Measurements from ENCODE around the gene RALGAPA2. TPM values are rescaled to one million over a fixed set of nuclear protein-coding genes. Genes with fewer than 3 reads are reported as not detected.

Gene RALGAPA2
- total RNA-seq, 1 donor from 2014 or later: 52.0 TPM

DNA sequence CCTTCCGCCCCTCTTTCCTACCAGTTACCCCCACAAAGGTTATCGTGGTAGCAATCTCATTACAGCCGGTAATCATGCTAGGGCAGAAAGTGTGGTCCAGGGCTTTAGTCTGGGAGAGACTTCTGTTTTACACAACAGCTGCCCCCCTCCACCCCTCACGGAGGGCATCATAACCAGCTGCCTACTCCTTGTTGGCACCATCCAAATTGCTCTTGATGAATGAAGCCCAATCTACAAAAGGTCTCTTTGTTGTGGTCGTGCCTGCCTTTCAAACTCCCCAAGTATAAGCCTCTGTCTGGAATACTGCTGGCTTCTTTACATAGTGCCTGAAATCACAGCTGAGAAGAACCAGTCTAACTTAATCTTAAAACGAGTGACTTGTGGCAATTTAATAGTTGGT, 186.7 kb downstream of the RALGAPA2 start:
- no peak for DNase-seq (ENCODE audit: low spot score)
- intact Hi-C loops (cut with DNase I): no loop called here
- ATAC-seq: no peak

DNA sequence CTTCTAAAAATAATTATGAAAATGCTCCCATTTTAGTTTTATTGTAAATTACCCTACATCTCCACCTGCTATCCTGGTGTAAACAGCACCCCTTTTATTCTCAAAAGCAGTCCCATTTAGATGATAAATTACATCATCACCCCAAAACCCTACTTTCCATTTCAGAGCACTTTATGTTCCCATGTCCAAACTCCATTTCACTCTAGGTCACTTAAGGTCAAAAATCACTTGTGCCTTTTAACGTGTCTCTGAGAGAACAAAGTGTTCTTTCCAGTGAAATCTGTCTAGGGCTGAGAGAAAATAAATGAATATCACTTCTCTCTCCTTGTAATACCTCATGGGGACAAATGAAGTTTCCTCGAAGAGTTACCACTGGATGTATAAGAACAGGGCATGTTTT, 187.2 kb downstream of the RALGAPA2 start:
- intact Hi-C loops (cut with DNase I): no loop called here
- ATAC-seq (no peak), DNase-seq (ENCODE audit: low spot score) (no peak)

DNA sequence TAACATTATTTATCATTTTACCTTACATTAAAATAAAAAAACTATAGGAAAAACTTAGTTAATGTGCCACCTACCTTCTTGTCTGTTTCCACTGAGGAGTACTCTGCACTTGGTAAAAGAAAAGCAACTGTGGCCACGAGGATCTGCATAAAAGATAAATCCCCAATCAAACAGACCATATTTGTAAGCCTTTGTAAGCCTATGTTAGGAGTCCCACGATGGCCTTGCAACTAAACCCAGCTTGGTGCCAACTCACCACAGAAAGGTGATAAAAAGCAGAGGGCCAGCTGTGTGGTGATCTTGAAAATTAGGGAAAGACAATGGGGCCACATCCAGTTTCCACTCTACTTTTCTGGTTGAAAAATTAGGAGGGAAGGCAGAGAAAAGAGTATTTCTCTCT, 187.7 kb downstream of the RALGAPA2 start:
- DNase-seq (ENCODE audit: low spot score) (no peak), ATAC-seq (no peak)
- intact Hi-C loops (cut with DNase I): no loop called here

DNA sequence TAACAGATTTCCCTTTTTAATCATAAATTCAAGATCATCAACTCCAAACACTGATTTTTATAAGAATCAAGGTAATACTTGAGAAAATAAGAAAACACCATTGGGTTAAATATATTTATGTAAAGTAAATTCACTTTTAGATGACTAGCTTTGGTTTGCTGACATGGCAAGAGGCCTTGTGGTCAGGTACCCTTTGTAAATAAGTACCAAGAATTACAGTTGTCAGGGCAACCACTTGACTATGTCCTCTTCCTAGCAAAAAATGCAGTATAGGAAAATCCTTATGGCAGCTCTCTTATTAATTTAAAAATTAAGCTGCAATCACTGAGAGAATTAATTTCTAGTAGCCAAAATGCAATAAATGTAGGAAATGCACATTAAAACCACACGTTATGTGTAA, 190.7 kb downstream of the RALGAPA2 start:
- DNase-seq (ENCODE audit: low spot score) (no peak), ATAC-seq (no peak)
- intact Hi-C loops (cut with DNase I): no loop called here

DNA sequence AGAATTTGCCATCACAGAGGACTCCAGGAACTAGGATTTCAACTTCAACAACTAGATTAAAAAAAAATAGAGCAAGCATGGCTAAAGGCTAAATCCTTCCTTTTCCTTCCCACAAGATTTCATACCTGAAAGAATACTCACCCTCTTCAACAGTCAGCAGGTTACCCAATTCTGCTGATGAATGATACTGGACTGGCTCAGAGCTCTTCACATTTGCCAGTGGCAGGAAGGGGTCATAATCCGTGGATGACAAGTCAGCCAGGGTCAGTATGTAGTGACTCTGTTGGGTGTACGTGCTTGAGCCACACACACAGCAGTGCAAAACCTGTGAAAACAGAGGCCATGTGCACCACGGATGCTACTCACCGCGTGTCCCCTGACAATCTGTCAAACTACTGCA, 191.7 kb downstream of the RALGAPA2 start:
- no peak for ATAC-seq
- DNase-seq (ENCODE audit: low spot score): no peak
- intact Hi-C loops (cut with DNase I): no loop called here

DNA sequence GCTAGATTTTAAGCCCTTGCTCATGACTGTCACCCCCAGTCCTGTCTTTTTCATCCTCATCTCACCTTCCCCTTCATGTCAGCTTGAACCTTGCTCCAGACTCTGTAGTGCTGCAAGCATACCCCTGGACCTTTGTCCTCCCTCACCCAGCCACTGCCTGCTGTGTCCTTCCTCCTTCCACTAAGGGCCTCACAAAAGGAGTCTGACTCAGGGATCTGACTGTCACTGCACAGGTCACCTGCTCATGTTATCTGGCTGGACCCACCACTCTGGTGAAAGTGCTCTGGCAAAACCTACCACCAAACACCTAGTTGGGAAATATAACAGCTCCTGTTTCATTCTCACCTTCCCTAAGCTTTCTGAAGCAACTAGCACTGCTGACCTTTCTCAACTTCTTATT, 193.2 kb downstream of the RALGAPA2 start:
- intact Hi-C loops (cut with DNase I): no loop called here
- ATAC-seq: no peak
- DNase-seq (ENCODE audit: low spot score): no peak

DNA sequence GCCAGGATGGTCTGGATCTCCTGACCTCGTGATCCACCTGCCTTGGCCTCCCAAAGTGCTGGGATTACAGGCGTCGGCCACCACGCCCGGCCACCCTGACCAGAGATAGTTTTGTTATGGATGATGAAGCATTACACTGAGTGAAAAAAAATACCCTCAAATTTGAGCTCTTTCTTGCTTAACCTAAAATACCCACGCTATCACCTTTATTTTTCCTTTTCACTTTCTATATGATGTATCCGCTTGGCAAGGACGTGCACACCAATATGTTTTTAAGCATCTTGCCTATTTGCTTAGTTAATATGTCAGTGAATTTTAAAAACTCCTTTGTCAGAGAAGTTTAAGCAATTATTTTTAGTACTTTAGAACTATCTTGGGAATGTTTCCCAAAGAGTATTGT, 194.2 kb downstream of the RALGAPA2 start:
- DNase-seq (ENCODE audit: low spot score): no peak
- intact Hi-C loops (cut with DNase I): no loop called here
- ATAC-seq: no peak

DNA sequence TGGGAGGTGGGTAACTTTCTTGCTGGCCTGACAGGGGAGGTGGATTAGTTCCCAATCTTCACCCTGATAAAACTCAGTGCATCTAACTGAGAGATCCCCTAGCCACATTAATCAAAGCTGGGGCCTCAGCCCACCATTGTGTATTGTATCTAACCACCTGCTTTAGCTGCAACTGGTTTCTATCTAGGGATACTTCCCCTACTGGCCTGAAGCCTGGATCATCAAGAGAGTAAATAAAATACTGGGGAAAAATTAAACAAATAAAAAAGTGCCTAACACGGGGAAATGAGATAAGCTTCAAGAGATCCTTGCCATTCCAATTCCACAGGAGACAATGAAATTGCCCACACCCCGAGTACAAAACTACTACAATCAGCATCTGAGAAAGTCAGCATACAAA, 195.1 kb downstream of the RALGAPA2 start:
- DNase-seq (ENCODE audit: low spot score): no peak
- intact Hi-C loops (cut with DNase I): no loop called here
- no peak for ATAC-seq

DNA sequence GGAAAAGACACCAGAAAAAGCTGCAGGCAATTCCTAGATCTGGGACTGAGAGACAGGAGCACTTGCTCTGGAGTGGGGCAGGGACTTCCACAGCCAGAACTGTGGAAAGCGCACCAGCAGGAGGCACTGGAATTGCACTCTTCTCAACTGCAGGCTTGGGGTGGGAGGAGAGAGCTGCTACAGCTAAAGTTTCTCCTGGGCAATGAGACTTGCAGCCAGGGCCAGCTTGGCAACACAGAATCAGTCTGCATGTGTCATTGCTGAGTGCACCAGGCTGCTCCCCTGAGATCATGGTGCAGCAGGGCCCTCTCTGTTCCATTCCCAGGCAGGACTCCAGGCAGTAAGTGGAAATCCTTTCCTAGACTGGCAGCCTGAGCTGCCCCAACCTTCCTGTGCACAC, 198.7 kb downstream of the RALGAPA2 start:
- intact Hi-C loops (cut with DNase I): no loop called here
- ATAC-seq (no peak), DNase-seq (ENCODE audit: low spot score) (no peak)

DNA sequence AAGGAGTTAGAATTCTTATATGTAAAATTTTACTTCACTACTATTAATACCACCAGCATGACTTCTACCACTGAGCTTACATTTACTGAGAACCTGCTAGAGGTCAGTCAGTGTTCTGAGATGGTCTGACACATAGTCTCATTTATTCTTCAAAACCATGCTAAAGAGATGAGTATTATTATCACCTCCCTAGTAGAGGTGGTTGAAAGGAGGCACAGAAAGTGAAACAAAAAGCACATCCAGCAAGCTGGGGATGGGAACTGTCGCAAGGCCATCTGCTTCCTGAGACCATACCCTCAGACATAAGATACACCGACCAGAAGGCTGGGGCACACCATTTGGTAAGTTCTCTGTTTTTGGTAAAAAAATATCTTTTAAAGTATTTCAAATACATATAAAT, 206.9 kb downstream of the RALGAPA2 start:
- ATAC-seq (no peak), DNase-seq (ENCODE audit: low spot score) (no peak)

DNA sequence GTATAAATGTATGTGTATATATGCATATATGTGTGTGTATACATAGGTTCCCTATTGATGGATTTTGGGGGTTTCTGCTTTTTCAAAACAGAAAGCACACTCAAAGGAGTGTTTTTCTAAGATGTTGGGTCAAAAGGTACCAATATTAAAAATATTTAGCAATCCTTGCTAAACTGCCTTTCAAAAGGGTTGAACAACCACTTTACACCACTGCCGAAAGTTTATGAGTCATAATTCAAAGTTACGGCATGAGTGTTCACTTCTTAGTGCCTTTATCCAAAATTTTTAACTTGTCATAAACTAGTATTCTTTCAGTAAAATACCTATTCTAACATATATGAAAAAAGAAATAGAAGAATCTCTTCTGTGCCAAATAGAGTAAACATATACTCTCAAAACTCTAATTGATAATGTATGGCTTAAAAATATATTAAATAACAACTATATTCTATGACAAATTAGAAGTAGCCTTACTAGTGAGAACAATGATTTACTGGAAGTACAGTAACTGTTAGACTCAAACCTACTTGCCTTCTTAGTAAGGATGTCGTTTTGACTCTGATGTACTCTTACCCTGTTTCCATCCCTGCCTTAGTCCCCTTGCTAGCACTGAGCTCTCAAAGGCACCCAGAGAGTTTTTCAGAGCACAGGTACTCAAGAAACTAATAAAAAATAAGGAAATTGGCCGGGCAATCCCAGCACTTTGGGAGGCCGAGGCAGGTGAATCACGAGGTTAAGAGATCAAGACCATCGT, 208.5 kb downstream of the RALGAPA2 start:
- intact Hi-C loops (cut with DNase I): no loop called here
- no peak for DNase-seq (ENCODE audit: low spot score)
- ATAC-seq: no peak

More for the DNA sequence above, 206.9 kb downstream of the RALGAPA2 start:
- intact Hi-C loops (cut with DNase I): no loop called here

DNA sequence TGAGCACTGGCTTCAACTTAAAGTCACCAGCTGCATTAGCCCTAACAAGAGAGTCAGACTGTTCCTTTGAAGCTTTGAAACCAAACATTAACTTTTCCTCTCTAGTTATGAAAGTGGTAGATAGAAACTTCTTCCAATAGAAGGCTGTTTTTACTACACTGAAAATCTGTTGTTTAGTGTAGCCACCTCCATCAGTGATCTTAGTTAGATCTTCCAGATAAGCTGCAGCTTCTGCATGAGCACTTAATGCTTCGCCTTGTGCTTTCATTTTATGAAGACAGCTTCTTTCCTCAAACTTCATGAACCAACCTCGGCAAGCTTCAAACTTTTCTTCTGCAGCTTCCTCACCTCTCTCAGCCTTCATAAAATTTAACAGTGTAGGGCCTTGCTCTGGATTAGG, 211.3 kb downstream of the RALGAPA2 start:
- intact Hi-C loops (cut with DNase I): no loop called here
- DNase-seq (ENCODE audit: low spot score): no peak
- ATAC-seq: no peak

DNA sequence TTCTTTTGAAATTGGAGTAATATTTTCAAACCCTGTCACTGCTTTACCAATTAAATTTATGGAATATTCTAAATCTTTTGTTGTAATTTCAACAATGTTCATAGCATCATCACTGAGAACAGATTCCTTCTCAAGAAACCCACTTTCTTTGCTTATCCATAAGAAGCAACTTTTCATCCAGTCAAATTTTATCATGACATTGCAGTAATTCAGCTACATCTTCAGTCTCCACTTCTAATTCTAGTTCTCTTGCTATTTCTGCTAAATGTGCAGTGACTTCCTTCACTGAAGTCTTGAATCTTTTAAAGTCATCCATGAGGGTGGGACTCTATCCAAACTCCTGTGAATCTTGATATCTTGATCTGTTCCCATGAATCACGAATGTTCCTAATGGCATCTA, 212.1 kb downstream of the RALGAPA2 start:
- no peak for ATAC-seq
- DNase-seq (ENCODE audit: low spot score): no peak
- intact Hi-C loops (cut with DNase I): no loop called here

DNA sequence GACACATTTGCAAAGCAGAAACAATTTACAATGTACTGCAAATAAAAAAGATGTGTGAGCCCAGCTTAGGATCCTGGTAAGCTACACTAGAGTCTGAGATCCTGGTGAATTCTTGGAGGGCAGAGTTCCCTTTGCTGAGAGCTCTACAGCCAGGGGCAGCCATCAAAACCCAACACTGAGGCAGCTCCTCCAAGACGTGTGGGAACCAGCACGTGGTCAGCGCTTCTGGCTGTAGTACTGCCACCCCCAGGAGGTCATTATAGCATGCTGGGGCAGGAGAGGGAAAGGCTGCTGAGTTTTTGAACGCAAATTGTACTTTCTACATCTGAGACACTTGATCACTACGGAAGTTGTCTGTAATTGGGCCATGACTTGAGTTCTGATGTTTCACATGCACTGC, 213.0 kb downstream of the RALGAPA2 start:
- intact Hi-C loops (cut with DNase I): no loop called here
- ATAC-seq: no peak
- no peak for DNase-seq (ENCODE audit: low spot score)

DNA sequence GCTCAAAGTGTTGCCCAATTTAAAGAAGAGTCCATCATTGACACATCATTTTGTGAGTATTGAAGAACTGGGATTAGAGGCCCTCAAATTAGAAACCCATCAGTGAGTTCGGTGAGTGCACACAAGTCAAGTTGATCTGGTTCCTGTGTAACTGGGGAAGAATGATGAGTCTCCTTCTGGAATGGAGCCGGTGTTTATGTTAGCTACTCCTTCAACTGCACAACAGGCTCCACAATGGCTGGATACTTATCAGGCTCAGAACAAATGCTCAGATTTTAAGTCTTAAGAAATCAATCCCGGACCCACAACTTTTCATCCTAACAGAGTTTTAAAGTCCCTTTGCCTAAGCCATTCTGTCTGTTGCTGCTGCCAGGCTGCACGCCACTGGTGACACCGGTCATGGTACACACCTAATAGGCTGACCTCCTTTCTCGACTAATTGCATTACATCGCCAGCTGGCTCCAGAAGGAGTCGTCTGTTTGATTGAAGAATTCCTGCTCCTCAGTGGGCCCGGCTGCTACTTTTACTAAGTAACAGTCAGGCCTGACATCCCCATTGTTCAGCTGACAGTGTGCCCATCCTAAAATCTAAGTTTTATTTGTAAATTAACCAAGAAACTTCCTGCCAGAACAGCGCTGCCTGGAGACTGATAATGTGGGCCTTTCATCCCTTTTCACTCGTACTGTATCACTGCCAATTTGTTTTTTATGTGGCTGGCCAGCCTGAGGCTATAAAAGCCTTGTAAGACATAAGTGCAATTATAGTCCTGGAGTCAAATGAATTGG, 214.2 kb downstream of the RALGAPA2 start:
- DNase-seq (ENCODE audit: low spot score) (no peak), ATAC-seq (no peak)
- intact Hi-C loops (cut with DNase I): no loop called here

DNA sequence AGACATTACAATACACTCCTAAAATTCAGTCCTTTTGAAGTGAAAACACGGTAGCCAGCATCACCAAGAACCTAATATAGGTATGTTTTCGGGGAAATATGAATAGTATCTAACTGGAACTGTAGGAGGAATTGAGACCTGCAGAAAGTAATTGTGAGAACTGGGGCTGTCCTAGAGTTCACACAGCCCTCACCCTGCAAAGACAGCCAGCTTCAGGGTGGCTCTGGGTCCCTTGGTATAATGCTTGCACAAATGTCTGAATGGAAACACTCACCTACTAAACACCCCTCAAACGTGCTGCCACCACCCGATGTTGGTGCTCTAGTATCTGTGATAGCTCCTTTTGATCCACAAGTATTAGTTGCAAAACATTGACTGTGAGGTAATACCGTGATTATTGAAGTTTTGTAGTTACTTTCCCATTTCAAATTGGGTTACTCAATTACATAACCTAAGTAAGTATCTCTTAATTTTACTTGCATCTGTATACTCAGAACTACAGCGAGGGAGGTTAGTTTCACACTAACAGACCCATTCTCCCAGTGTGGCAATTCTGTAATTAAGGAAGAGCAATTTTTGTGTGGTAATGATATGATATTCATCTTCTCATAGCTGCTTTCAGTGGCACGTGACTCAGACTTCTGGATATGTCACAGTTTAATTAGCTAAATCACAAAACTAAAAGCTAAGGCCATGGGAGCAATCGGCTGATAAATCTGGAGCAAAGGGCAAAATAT, 215.0 kb downstream of the RALGAPA2 start:
- no peak for DNase-seq (ENCODE audit: low spot score)
- intact Hi-C loops (cut with DNase I): no loop called here
- ATAC-seq: no peak

DNA sequence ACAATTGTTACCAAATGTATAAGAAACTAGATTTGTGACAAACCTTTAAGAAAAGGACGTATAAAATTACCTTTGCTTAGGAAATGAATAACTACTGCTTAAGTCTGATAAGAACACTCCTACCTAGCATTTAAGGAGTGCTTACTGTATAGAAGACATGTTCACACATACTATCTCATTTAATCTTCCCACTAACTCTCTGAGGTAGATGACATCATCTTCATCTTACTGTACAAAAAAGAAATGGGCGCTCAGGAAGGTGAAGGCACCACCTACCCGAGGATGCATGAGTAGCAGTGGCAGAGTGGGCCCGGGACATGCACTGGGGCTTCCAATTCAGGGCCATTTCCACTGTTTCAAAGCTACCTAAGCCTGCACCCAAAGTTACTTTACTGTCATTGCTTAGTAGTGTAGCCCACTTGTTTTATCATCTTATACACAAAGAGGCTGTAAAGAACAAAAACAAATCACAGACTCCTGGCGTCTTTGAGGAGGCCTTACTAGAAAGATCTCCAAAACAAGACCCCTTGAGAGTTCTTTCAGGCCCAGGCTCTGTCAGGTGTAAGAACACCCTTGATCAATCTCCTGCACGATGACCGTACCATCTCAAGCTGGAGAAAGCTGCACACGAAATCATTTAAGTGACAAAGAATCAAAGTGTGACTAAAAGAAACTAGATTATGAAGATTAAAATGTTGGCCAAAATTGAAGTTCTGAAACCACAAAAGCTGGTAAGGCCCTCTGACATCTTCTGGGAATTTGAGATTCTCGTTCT, 216.5 kb downstream of the RALGAPA2 start:
- ATAC-seq (no peak), DNase-seq (ENCODE audit: low spot score) (no peak)
- intact Hi-C loops (cut with DNase I): no loop called here

DNA sequence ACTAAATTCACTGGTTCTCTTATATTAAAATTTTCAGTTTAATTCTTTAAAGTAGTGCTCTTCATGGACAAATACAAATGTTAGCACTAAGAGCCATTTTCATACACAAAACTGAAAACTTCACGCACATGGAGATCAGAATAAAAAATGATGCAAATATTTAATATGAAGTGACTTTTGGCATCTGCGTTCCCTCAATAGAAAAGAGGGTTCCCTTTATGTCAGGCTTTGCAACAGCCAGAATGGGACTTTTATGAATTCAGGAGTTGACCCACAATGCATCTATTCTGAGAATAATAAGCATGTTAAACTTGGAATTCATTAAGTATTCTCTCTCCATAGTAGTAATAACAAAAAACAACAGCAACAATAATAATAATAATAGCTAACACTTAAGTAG, 218.7 kb downstream of the RALGAPA2 start:
- DNase-seq (ENCODE audit: low spot score): no peak
- no peak for ATAC-seq
- intact Hi-C loops (cut with DNase I): loop anchor here (5.0 kb wide), 1 partner anchor 1074 kb away; no protein-coding TSS in a partner anchor

All from sciatic nerve (tissue), 2 donors.